Endothelial cell of umbilical vein (primary cell): ENCODE results near the gene PPM1H. TPM values are rescaled to one million over a fixed set of nuclear protein-coding genes. Genes with fewer than 3 reads are reported as not detected.

Source experiments
- BruUV-seq: library from RNA; stranded (reverse); fragments of 400-500 nt; replicated peaks from 2 replicates; lab custom pipeline; 2021; lab: Mats Ljungman, UMichigan
- CTCF ChIA-PET: fragments of 300-600, 350-600 bp; sonication (Branson Sonifier 250); formaldehyde crosslinking; loops from one replicate; lab custom pipeline; 2021; ENCODE audit warnings: antibody characterized with exemption, inconsistent platforms; lab: Charles Lee
- POLR2A ChIA-PET: fragments of 300-600, 350-600 bp; sonication (Branson Sonifier 250); formaldehyde crosslinking; loops from one replicate; lab custom pipeline; 2021; ENCODE audit warnings: antibody characterized with exemption, inconsistent platforms; lab: Charles Lee
- DNase-seq: peaks from one replicate; pipeline ENCODE4 v3.0.0-alpha.2; 2011; ENCODE audit warnings: low read depth, low spot score
- FAIRE-seq: peaks from 2 replicates; lab custom pipeline; 2011; peaks lifted over from hg19 to GRCh38; lab: Jason Lieb, UNC
- H2AFZ ChIP-seq: 2 replicates; pipeline ENCODE4 v1.6.0; 2012; ENCODE audit warnings: low read depth, low read length, control low read depth, inconsistent platforms
- H3K27ac ChIP-seq: 2 replicates; pipeline ENCODE4 v1.5.1; 2011; ENCODE audit warnings: low read depth, mild to moderate bottlenecking, control low read depth, low read length, moderate library complexity; ENCODE audit not compliant: insufficient read depth
- H3K27me3 ChIP-seq, 2 experiments: 2 replicates each; pipeline versions ENCODE4 v1.6.0 to v1.6.1; 2011; ENCODE audit warnings: low read length in 2 of 2, mixed read lengths in 1 of 2; ENCODE audit not compliant: control insufficient read depth in 2 of 2, insufficient read depth in 2 of 2
- H3K36me3 ChIP-seq, 2 experiments: 2 replicates in 1 of 2; 3 replicates in 1 of 2; pipeline ENCODE4 v1.5.1; 2011; ENCODE audit warnings: low read length in 2 of 2, mild to moderate bottlenecking in 1 of 2, moderate library complexity in 1 of 2; ENCODE audit not compliant: control insufficient read depth in 2 of 2, insufficient read depth in 2 of 2; ENCODE audit errors: extremely low read depth in 1 of 2
- H3K4me1 ChIP-seq: 3 replicates; pipeline ENCODE4 v1.5.1; 2011; ENCODE audit warnings: mild to moderate bottlenecking, low read length; ENCODE audit not compliant: control insufficient read depth, insufficient read depth; ENCODE audit errors: extremely low read depth
- H3K4me2 ChIP-seq: 2 replicates; pipeline ENCODE4 v1.6.1; 2011; ENCODE audit warnings: low read length, control low read depth, mixed read lengths; ENCODE audit not compliant: insufficient read depth
- H3K4me3 ChIP-seq, 3 experiments: fragments of 200-600 bp in 1 of 3; sonication (generic), shearing (Covaris generic) in 1 of 3; replicated peaks in 1 of 3; 2 replicates each; pipeline ENCODE4 v1.5.1; 2011 to 2016; ENCODE audit warnings: control low read depth in 3 of 3, low read length in 3 of 3, mild to moderate bottlenecking in 2 of 3, inconsistent platforms in 1 of 3, low read depth in 1 of 3, moderate library complexity in 1 of 3; ENCODE audit not compliant: insufficient read depth in 1 of 3
- H3K79me2 ChIP-seq: 2 replicates; pipeline ENCODE4 v1.6.0; 2012; ENCODE audit warnings: low read length, inconsistent platforms; ENCODE audit not compliant: control insufficient read depth, insufficient read depth
- H3K9ac ChIP-seq: replicated peaks from 2 replicates; pipeline ENCODE3; 2011; ENCODE audit warnings: low read length, control low read depth; ENCODE audit not compliant: insufficient read depth; ENCODE audit errors: extremely low read depth
- H3K9me1 ChIP-seq: replicated peaks from 3 replicates; pipeline ENCODE4 v1.6.0; 2011; ENCODE audit warnings: mild to moderate bottlenecking, low read length; ENCODE audit not compliant: control insufficient read depth, insufficient read depth; ENCODE audit errors: extremely low read depth
- H3K9me3 ChIP-seq: replicated peaks from 2 replicates; pipeline ENCODE4 v1.5.1; 2012; ENCODE audit warnings: low read length, inconsistent platforms; ENCODE audit not compliant: control insufficient read depth, insufficient read depth
- H4K20me1 ChIP-seq: replicated peaks from 2 replicates; pipeline ENCODE3; 2011; ENCODE audit warnings: mild to moderate bottlenecking, low read length; ENCODE audit not compliant: control insufficient read depth, insufficient read depth; ENCODE audit errors: extremely low read depth
- CTCF ChIP-seq, 2 donors: IDR thresholded peaks; 1 replicate in 1 of 2; 2 replicates in 1 of 2; pipeline ENCODE4 v1.5.1; 2011; ENCODE audit warnings: low read length in 2 of 2, mild to moderate bottlenecking in 2 of 2, moderate library complexity in 2 of 2, control low read depth in 1 of 2, inconsistent platforms in 1 of 2, low read depth in 1 of 2; ENCODE audit not compliant: insufficient read depth in 1 of 2; ENCODE audit errors: extremely low read depth in 1 of 2
- EZH2 ChIP-seq: IDR thresholded peaks from 2 replicates; pipeline ENCODE4 v1.6.1; 2012; ENCODE audit warnings: borderline replicate concordance, low read depth, mild to moderate bottlenecking, moderate library complexity, low read length, inconsistent platforms; ENCODE audit not compliant: severe bottlenecking
- FOS ChIP-seq: IDR thresholded peaks from 2 replicates; pipeline ENCODE4 v1.6.1; 2011; ENCODE audit warnings: mild to moderate bottlenecking, low read length, moderate library complexity, borderline replicate concordance; ENCODE audit not compliant: insufficient read depth
- GATA2 ChIP-seq: IDR thresholded peaks from 2 replicates; pipeline ENCODE4 v1.7.0; 2011; ENCODE audit warnings: low read depth, mild to moderate bottlenecking, moderate library complexity, mixed read lengths, low read length; ENCODE audit not compliant: insufficient read length, insufficient read depth
- JUN ChIP-seq: IDR thresholded peaks from 2 replicates; pipeline ENCODE4 v1.6.1; 2011; ENCODE audit warnings: borderline replicate concordance, low read depth; ENCODE audit not compliant: insufficient read length, insufficient read depth
- MYC ChIP-seq: IDR thresholded peaks from one replicate; pipeline ENCODE4 v1.6.1; 2011; ENCODE audit warnings: mild to moderate bottlenecking, low read depth, low read length
- POLR2A ChIP-seq: IDR thresholded peaks from 2 replicates; pipeline ENCODE4 v1.6.1; 2012; ENCODE audit warnings: low read depth, mild to moderate bottlenecking, control low read depth, low read length
- POLR2AphosphoS5 ChIP-seq: IDR thresholded peaks from 2 replicates; pipeline ENCODE4 v1.6.1; 2012; ENCODE audit warnings: low read depth, mild to moderate bottlenecking, control low read depth, low read length, moderate library complexity; ENCODE audit not compliant: insufficient read depth
- dilution Hi-C: fragments of 300-500 bp; cut with MboI; formaldehyde crosslinking; loops from one replicate; pipeline ENCODE4 v1.15.0; 2019; ENCODE audit warnings: low sequenced_read_pairs; ENCODE audit not compliant: extremely low pct_ligation_motif_present
- intact Hi-C: fragments of 100-400 bp; cut with micrococcal nuclease; formaldehyde crosslinking; loops from one replicate; pipeline ENCODE4 v1.10.0; 2022
- polyA plus RNA-seq, 4 experiments: library from polyadenylated mRNA; depleted of rRNA in 3 of 4; stranded (reverse) in 3 of 4; unstranded in 1 of 4; fragments of >200 nt; gene quantifications; 2 replicates each; pipeline versions ENCODE4 v1.2.1 to v1.2.3, GENCODE V29; 2011 to 2012; ENCODE audit warnings: missing spikeins in 1 of 4
- total RNA-seq: library from RNA; stranded (reverse); gene quantifications from 2 replicates; pipeline ENCODE4 v1.2.3, GENCODE V29; 2021
- TF ChIP-seq, protein P1 (sequence below): IDR thresholded peaks from 2 replicates; pipeline ENCODE4 v1.6.1; 2011; ENCODE audit not compliant: insufficient read depth, insufficient read length

The PPM1H gene
- total and polyA plus RNA-seq, 2 donors (not counting 3 experiments of a cell fraction or from before 2014, with no cell fraction given), result 1.0 to 7.2 TPM

DNA sequence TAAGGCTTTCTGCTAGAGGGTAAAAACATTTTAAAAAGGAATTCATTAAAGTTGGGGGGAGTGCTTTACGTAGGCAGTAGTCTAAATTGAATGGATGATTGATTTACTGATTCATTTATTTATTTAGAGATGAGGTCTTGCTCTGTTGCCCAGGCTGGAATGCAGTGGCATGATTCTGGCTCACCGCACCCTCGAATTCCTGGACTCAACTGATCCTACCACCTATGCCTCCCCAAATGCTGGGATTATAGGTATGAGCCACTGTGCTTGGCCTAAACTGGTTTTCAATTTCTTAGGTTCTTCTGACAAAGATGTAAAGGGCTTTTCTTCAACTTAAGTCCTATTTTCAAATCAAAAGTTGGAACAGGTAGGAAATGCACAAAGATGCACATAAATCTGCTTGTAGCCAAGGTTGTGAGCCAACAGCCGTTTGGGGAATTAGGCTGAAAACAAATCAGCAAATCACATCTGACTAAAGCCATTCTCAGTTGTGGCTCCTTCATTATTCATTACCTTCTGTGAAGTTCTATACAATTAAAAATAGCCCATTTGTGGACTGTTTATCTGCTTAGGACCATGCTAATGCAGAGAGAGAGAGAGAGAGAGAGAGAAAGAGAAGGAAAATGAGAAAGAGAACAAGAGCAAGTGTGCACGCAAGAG lies 218.0 kb downstream of the PPM1H start:
- Histone ChIP-seq H3K4me2 (no peak overlapping the region), H3K9me3 (no peaks in the 10 kb centered on the region), H3K36me3 (no peaks in the 10 kb centered on the region), H3K9me1 (no peaks in the 10 kb centered on the region), H4K20me1 (no peaks in the 10 kb centered on the region), H3K27me3 (no peaks in the 10 kb centered on the region), H3K4me3 (no peak overlapping the region), H2AFZ (no peak overlapping the region), H3K4me1 (peaks cover 3% of the 10 kb centered on the region), H3K9ac (no peak overlapping the region), H3K27ac (no peak overlapping the region), H3K79me2 (no peaks in the 10 kb centered on the region)
- dilution Hi-C loops, result no loop called here
- CTCF ChIA-PET, result interaction anchor here (1.1 kb wide), 1 partner anchor 11 kb away, joined by 3 read pairs; no protein-coding TSS in a partner anchor
- DNase-seq, result no peak
- TF ChIP-seq EZH2, result no peak
- TF ChIP-seq, protein P1, sequence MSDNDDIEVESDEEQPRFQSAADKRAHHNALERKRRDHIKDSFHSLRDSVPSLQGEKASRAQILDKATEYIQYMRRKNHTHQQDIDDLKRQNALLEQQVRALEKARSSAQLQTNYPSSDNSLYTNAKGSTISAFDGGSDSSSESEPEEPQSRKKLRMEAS, result no peak
- no peak for TF ChIP-seq MYC
- TF ChIP-seq GATA2, result no peak
- TF ChIP-seq POLR2A, result no peak
- TF ChIP-seq FOS, result no peak
- TF ChIP-seq JUN, result no peak
- no peak for TF ChIP-seq CTCF (IDR thresholded peaks at IDR 0.05; ENCODE audit: extremely low read depth in 1 of 2, insufficient read depth in 1 of 2, low read depth in 1 of 2, low read length in 2 of 2)
- no peak for TF ChIP-seq POLR2AphosphoS5
- intact Hi-C loops, result no loop called here
- no peak for FAIRE-seq
- POLR2A ChIA-PET, result no interaction called here
- BruUV-seq, result no TSS peak
